HG03457 (cell line): ENCODE data around the gene SETD1B.
"Not testable (repeated sequence)": the region's sequence is repeated elsewhere in the genome, so short reads cannot be mapped to it uniquely, and the experiment has no call there.

Source experiments
- ATAC-seq: cut with Tn5 transposase; IDR thresholded peaks from one replicate; pipeline ENCODE4 v1.9.1; 2021; ENCODE audit warnings: moderate number of reproducible peaks; ENCODE audit not compliant: unreplicated experiment

The SETD1B gene

GRCh38 chr12:121803861-121804416 is at the start of gene SETD1B:
SETD1B (plus strand) TSS chr12:121804009; CDS start chr12:121804738, 729 bp downstream.
- ATAC-seq: no peak

DNA sequence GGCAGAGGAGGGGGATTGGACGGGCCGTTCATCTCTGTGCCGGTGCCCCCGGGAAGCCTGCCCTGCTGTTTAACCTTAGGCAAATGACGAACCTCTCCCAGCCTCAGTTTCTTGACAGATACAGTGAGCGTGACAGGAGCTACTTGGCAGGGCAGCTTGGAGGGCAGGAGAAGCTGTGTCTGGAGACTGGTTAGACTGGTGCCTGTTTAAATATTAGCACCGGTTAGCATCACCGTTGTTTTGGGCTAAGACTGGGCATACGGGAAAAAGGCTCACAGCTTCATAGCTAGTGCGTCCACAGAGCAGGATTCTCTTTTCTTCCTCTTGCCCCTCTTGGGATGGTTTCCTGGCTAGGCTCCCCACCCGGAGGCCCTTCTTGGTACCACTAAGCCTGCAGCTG is 49.0 kb upstream of the SETD1B start:
- no peak for ATAC-seq

GRCh38 chr12:121755591-121755990 is 48.2 kb upstream of the SETD1B start:
- ATAC-seq: no peak

DNA sequence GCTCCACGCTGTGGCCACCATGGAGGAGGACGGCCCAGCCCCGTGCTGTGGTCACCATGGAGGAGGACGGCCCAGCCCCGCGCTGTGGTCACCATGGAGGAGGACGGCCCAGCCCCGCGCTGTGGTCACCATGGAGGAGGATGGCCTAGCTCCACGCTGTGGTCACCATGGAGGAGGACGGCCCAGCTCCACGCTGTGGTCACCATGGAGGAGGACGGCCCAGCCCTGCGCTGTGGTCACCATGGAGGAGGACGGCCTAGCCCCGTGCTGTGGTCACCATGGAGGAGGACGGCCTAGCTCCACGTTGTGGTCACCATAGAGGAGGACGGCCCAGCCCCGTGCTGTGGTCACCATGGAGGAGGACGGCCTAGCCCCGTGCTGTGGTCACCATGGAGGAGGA is 45.3 kb upstream of the SETD1B start:
- not testable (repeated sequence) for ATAC-seq

GRCh38 chr12:121762269-121762668 is 41.5 kb upstream of the SETD1B start:
- ATAC-seq: no peak

DNA sequence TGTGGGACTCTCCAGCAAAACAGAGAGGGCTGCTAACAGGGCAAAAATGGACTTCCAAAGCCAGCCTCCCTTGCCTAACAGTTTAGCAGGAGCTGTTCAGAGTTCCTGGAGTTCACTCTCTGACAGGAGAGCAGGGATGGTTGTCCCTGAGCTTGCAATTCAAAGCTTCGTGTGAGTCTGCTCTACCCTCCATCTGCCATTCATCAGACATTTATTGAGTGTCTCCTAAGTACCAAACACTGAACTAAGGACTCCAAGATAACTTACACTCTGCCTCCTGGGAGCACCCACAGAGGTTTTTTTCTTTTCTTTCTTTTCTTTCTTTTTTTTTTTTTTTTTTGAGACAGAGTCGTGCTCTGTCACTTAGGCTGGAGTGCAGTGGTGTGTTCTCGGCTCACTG is 39.0 kb upstream of the SETD1B start:
- ATAC-seq: no peak

GRCh38 chr12:121765573-121765972 is 38.2 kb upstream of the SETD1B start:
- ATAC-seq: no peak

DNA sequence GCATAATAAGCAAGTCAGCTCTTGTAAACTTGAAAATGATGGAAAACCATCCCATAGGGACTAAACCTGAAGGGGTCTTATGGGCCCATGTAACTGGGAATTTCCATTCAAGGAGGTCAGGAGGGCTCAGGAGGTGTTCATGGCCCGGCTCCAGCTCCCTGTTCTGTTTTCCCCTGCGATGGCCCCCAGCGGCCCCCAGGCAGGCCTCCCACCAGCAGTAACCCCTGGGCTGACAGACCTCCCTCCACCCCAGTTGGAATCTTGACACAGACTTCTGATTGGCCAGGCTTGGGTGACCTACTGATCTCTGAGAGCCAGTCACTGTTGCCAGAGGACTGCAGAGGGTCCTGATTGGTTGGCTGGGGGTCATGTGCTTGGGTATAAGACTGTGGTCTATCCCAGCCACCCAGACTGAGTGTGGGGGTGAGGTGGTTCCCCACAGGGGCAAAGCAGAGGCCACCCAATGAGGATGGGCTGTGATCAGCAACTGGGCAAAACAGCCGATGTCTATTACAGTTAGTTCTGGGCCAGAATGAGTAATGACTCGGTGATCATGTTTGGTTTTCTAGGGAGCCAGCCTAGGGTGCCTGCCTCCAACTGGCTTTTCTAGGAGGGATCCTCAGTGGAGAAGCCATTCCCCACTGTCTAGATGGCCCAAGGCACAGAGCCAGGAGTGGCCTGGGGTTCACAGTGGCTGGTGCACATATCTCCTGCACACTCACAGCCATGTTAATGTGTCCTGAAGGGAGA is 37.3 kb upstream of the SETD1B start:
- ATAC-seq: no peak

- ATAC-seq: no peak
Measured at GRCh38 chr12:121767525-121768016, 36.2 kb upstream of the SETD1B start.

- ATAC-seq: no peak
Measured at GRCh38 chr12:121769297-121769830, 34.4 kb upstream of the SETD1B start.

- no peak for ATAC-seq
Measured at GRCh38 chr12:121769831-121770301, 33.9 kb upstream of the SETD1B start.

DNA sequence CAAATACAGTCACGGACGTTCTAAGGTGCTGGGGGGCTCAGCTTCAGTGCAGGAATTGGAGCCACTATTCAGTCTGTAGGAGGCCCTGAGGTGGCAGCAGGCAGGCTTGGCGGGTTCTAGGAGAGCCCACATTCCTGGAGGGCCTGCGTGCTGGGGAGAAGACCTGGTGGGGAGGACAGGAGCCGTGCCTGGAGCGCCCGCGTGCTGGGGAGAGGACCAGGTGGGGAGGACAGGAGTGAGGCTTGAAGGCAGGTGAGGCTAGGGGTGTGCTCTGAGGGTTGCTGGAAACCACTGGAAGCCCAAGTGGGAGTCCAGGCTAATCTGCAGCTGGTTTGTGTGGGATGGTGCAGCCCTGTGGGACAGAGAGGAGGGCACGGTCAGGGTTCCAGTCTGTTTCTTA is 33.4 kb upstream of the SETD1B start:
- ATAC-seq: no peak

DNA sequence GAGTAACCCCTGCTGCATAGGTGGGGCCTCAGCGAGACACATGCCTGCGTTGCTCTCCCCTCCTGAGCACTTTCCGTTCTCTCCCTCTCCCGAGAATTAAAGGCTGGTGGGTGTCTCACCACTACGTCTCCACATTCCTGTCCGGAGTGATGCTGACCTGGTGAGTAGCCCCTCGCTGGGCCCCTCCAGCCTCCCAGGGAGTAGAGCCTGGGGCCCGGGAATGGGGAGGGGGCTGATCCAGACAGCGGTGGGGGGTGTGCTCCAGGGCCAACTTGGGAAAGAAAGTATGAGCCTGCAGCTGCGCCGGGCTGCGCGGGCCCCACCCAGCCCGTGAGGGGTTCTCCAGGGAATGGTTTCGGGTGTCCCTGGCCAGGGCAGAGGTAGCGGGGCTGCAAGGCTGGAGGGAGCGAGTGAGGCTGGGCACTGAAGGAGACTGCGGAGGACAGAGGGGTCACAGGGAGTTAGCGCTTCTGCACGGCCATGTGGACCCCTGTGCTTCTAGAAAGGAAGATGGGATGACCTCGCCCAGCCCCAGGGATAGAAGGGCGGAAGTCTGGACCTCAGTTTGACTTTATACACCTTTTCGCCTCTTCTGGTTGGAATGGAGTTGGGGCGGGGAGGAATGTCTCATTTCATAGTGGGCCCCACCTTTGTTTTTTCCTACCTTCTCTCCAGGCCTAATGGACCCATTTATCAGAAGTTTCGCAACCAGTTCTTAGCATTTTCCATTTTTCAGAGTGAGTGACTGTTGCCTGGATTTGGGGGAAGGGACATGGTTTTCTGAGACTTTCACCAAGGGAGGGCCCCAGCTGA is 32.8 kb upstream of the SETD1B start:
- no peak for ATAC-seq

DNA sequence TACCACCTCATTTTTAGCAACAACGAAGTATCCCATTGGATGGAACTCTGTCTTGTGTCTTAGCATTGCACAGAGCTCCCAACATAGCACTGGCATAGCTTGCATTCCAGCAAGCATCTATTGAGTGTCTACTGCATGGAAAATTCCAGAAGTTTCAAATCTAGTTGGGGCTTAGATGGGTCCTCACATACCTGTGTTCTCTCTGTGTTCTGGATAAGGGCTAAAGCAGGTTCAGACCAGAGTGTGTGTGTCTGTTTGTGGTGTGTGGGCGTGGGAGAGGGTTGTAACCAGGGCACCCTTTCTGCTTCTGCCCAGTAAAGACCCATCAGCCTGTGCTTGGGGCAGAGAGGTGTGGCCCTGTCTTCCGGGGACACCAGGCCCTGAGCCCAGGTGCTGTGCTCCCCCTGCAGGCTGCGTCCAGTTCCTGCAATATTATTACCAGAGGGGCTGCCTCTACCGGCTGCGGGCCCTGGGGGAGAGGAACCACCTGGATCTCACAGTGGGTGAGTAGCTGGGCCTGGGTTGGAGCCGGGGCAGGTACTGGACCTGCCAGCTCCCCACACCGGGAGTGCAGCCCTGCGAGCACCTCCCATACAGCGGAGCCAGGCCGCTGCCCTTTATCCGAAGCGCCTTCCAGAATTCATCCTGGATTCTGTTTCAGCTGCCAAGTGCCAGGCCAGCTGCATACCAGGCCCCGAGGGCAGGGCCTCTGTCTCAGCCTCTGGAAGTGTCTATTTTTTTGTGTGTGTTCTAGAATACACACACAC is 30.6 kb upstream of the SETD1B start:
- no peak for ATAC-seq

DNA sequence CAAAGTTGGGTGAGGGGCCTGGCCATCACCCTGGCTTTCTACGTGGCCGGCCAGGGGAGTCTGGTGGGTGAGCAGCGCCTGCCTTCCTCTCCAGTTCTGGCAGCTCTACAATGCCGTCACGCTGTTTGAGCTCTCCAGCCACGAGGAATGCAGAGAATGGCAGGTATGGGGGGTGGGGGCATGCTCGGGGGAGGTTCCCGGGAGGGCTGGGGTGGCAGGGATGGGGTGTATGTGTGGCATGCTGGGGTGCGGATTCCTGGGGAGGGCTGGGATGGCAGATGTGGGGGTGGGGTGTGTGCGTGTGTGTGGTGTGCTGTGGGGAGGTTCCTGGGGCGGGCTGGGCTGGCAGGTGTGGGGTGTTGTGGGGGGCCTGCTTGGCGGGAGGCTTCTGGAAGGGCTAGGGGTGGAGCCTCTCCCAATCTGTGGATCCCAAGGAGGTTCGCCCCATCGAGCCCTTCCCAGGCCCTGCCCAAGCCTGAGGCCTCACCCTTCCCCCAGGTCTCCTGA is 28.8 kb upstream of the SETD1B start:
- ATAC-seq: no peak

DNA sequence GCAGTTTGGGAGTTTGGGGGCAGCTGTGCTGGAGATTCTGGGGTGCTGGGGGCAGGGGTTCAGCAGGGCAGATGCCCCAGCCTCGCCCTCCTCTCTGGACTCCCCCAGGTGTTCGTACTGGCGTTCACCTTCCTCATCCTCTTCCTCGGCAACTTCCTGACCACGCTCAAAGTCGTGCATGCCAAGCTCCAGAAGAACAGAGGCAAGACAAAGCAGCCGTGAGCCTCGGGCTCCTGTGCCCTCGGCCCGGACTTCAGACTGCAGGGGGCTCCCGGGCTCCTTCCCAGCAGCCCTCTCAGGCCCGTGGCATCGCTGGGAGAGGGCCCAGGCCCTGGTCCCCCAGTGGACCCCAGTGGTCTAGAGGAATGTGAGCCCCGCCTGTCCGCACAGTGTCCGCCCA is 28.3 kb upstream of the SETD1B start:
- no peak for ATAC-seq

DNA sequence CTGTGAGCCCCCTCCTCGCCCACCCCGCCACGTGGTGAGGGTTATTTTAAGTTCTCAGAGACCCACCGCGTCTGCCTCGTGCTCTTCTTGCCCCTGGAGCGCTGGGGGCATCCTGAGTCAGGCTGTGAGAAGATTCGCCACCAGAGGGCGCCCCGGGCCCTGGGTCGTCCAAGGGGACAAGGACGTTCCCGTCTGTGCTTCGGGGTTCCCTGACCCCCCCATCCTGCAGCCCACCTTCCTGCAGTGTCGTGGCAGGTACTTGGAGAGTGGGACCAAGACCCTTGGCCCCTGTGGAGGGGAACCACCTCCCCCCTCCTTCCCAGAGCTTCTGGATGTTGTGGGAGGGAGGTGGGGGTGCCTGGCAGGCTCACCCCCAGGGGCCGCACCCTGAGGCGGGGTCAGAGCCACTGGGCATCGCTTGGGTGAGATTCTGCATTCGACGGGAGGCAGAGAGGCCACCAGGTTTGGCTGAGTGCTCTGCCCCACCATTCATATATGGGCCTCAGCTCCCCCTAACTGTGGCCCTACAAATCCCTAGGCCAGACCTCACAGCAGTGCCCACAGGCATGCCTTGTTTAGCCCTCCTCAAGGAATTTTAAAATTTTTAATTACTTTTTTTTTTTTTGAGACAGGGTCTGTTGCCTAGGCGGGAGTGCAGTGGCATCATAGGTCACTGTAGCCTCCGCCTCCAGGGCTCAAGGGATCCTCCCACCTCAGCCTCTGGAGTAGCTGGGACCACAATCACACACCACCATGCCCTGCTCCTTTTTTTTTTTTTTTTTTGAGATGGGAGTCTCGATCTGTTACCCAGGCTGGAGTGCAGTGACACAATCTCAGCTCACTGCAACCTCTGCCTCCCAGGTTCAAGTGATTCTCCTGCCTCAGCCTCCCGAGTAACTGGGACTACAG is 27.4 kb upstream of the SETD1B start:
- ATAC-seq: no peak

DNA sequence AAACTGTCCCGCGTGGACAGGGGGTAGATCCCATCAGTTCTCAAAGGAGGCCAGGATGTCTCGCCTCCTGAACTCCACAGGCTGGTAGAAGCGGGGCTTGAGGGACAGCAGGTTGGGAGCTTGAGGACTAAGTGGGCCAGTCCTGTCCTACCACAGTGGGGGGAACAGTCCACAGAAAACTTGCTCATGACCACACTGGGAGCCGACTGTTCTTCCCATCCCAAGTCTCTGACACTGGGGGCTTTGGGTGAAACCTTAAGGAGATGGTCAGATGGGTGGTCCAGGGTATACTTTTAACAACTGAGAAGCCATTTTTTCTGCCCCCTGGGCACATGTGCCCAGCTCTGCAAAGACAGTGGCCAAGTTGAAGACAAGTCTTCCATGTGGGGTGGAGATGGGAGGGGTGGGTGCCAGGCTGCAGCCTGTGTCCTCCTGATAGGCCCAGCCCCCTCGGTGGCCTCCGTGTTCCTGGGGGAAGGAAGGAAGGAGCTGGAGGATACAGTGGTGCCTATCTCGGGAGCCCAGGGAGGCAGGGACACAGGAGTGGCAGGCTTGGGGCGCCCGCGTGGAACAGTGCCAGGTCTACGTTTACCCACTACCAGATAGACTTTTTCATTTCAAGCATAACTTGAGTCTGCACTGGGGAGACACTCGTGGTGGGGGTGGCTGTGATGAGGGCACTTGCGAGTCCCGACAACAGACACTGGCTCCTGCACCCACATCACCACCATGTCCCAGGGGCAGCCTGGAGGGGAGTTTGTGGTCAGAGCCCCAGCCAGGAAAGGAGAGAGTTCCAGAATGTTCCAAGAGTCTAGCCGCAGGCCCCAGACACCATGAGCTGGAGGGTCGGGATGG is 25.0 kb upstream of the SETD1B start:
- no peak for ATAC-seq
